GM18505 (cell line): Measurements from ENCODE around the gene THTPA.

Experiments
- ATAC-seq: cut with Tn5 transposase; IDR thresholded peaks from one replicate; pipeline ENCODE4 v1.9.1; 2021; ENCODE audit not compliant: unreplicated experiment
- POLR2A ChIP-seq: IDR thresholded peaks from 4 replicates; pipeline ENCODE4 v1.6.1; 2011; ENCODE audit warnings: borderline replicate concordance; ENCODE audit not compliant: insufficient read depth, insufficient read length; ENCODE audit errors: extremely low read depth

The THTPA gene

GRCh38 chr14:23570806-23571483, 14.9 kb downstream of the THTPA start:
- TF ChIP-seq POLR2A = no peak
- ATAC-seq = no peak

GRCh38 chr14:23571701-23572523, 15.8 kb downstream of the THTPA start:
- TF ChIP-seq POLR2A = no peak
- no peak for ATAC-seq

- no peak for ATAC-seq
- no peak for TF ChIP-seq POLR2A
Measured at GRCh38 chr14:23572524-23572828, 16.4 kb downstream of the THTPA start.

- no peak for TF ChIP-seq POLR2A
- no peak for ATAC-seq
Measured at GRCh38 chr14:23572836-23573235, 16.8 kb downstream of the THTPA start.

GRCh38 chr14:23573384-23574015, 17.4 kb downstream of the THTPA start:
- ATAC-seq = no peak
- no peak for TF ChIP-seq POLR2A

- no peak for TF ChIP-seq POLR2A
- ATAC-seq = no peak
Measured at GRCh38 chr14:23577004-23577681, 21.1 kb downstream of the THTPA start.

- ATAC-seq = no peak
- TF ChIP-seq POLR2A = no peak
Measured at GRCh38 chr14:23577710-23578392, 21.8 kb downstream of the THTPA start.

GRCh38 chr14:23578560-23579310, 22.7 kb downstream of the THTPA start, which contains the start of gene JPH4:
Gene JPH4, minus strand, starts transcription at chr14:23578790. Its CDS starts 1,337 bp downstream, at chr14:23577453.
- TF ChIP-seq POLR2A = no peak
- no peak for ATAC-seq

GRCh38 chr14:23579311-23579630, 23.2 kb downstream of the THTPA start:
- ATAC-seq = no peak
- TF ChIP-seq POLR2A = no peak

- no peak for TF ChIP-seq POLR2A
- ATAC-seq = no peak
Measured at GRCh38 chr14:23579739-23580138, 23.7 kb downstream of the THTPA start.

GRCh38 chr14:23580152-23580926, 24.3 kb downstream of the THTPA start:
- ATAC-seq = no peak
- no peak for TF ChIP-seq POLR2A

- ATAC-seq = no peak
- TF ChIP-seq POLR2A = no peak
Measured at GRCh38 chr14:23580948-23581281, 24.8 kb downstream of the THTPA start.
